Measurements from ENCODE around the gene SAP25. TPM values are rescaled to one million over a fixed set of nuclear protein-coding genes. Genes with fewer than 3 reads are reported as not detected.

The SAP25 gene
- total and polyA plus RNA-seq, 9 donors, result 3.2 to 10.1 (median 6.8) TPM; not detected in 1

DNA sequence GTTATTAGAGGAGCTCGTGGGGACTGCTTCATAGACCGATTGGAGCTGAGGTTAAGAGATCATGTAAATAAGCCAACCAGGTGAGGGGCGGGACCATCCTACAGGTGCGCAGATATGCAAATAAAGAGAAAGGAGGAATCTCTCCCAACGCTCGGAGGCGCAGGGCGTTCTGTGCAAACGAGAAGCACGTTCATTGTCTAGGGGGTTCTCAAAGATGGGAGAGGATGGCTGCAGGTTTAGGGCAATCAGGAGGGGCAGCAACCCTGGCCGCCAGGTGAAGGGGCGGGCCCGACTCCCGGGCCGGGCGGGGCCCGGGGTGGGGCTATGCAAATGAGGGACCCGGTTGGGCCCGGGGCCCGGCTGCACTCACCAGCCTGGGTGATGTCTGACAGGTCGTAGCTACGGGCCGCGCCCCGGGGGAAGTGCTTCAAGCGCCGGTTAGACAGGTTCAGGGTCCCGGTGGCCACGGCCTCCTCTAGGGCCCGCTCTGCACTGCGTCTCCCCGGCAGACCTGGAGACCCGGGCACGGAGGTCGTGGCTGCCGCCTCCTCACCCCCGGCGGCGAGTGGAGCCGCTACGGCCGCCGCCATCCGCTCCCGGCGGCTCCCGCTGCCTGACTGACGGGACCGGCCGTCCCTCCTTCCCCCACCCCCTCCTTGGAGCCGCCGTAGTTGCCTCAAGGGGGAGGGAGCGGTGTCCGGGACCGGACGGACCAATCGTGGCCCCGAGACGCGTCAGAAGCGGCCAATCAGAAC is 12.0 kb upstream of the SAP25 start, which contains the start of gene LRCH4:
LRCH4 (minus strand) TSS at position 619 of the 755 bp plus-strand sequence; CDS start at position 590, 29 bp downstream.
- WGBS, 3 donors, result 0 to 1% (median 0%) methylated on average over 54 to 61 of the region's 61 CpGs
- TF ChIP-seq, protein P1, sequence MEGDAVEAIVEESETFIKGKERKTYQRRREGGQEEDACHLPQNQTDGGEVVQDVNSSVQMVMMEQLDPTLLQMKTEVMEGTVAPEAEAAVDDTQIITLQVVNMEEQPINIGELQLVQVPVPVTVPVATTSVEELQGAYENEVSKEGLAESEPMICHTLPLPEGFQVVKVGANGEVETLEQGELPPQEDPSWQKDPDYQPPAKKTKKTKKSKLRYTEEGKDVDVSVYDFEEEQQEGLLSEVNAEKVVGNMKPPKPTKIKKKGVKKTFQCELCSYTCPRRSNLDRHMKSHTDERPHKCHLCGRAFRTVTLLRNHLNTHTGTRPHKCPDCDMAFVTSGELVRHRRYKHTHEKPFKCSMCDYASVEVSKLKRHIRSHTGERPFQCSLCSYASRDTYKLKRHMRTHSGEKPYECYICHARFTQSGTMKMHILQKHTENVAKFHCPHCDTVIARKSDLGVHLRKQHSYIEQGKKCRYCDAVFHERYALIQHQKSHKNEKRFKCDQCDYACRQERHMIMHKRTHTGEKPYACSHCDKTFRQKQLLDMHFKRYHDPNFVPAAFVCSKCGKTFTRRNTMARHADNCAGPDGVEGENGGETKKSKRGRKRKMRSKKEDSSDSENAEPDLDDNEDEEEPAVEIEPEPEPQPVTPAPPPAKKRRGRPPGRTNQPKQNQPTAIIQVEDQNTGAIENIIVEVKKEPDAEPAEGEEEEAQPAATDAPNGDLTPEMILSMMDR (IDR thresholded peaks at IDR 0.05), result peak in 2 of 3 donors; percentile 29 to 41
- TF ChIP-seq EP300 (IDR thresholded peaks at IDR 0.05) (no peak), POLR2A (IDR thresholded peaks at IDR 0.05) (peak; percentile 100)
- peak within 1 kb of the TSS; percentile 65 to 86 for H3K27ac ChIP-seq
- peak within 1 kb of the TSS; percentile 83 for H3K4me3 ChIP-seq
- H3K36me3 ChIP-seq, result no peaks in the 10 kb centered on the region
- intact Hi-C loops (cut with DNase I), result loop anchor here in 2 of 4 donors (2.0 to 10.0 kb wide), 3 partner anchors 19 to 269 kb away; partner anchors contain the start of genes MOSPD3 (in 1 of the 2) and SLC12A9 (in 1 of the 2)
- no peaks in the 10 kb centered on the region for H3K27me3 ChIP-seq
- DNase-seq, result no peak
- peaks cover 14% of the 10 kb centered on the region for H3K4me1 ChIP-seq (ENCODE audit: insufficient read depth)
- H3K9me3 ChIP-seq, result no peaks in the 10 kb centered on the region

DNA sequence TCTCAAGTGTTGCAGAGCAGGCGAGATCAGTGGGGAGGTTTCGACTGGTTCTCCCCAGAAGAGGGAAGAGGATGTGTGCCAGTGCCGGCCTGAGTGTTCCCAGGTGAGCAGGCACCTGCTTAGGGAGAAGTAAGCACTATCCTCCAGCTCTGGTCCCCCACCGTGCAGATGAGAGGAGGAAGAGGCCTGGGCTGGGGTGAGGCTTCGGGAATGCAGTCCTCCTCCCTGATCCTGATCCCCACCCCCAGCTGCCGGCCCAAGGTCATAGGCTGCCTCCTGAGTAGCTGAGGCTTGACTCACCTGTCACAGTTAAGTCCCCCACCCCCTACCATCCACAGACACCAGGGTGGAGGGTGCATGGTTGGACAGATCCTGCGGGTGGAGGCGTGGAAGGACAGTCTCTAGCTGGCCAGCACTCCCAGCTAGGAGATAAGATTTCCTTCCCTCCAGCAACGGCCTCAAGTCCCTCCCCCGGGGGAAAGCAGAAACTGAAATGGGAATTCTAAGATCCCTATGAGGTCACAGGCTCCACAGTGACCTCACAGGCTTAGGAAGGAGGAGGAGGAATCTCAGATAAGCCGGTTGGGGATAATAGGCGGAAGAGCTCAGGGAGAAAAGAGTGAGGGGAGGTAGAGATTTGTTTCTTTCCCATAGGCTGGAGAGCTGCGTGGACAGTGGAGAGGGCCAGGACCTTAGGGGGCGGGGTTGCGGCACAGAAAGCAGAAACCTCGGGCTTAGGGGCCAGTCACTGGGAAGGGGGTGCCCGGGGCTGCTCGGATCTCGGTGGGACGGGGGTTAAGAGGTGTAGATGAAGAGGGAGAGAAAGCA is 11.2 kb upstream of the SAP25 start:
- H3K4me3 ChIP-seq, result peak overlapping the region; percentile 80
- H3K27me3 ChIP-seq, result no peaks in the 10 kb centered on the region
- WGBS, 3 donors, result 2 to 4% (median 3%) methylated on average over 20 of the region's 20 CpGs
- no peak for TF ChIP-seq EP300 (IDR thresholded peaks at IDR 0.05)
- TF ChIP-seq POLR2A (IDR thresholded peaks at IDR 0.05), result no peak
- TF ChIP-seq, protein P1 (IDR thresholded peaks at IDR 0.05), result no peak
- no peaks in the 10 kb centered on the region for H3K9me3 ChIP-seq
- no peaks in the 10 kb centered on the region for H3K36me3 ChIP-seq
- peak overlapping the region; percentile 65 to 86 for H3K27ac ChIP-seq
- intact Hi-C loops (cut with DNase I), result loop anchor here in 1 of 4 donors (5.0 to 10.0 kb wide), 2 partner anchors 97 to 270 kb away; partner anchors contain the start of gene SLC12A9
- DNase-seq, result peak in 4 of 5 donors; percentile 69 to 79 (median 70)
- peaks cover 14% of the 10 kb centered on the region for H3K4me1 ChIP-seq (ENCODE audit: insufficient read depth)

DNA sequence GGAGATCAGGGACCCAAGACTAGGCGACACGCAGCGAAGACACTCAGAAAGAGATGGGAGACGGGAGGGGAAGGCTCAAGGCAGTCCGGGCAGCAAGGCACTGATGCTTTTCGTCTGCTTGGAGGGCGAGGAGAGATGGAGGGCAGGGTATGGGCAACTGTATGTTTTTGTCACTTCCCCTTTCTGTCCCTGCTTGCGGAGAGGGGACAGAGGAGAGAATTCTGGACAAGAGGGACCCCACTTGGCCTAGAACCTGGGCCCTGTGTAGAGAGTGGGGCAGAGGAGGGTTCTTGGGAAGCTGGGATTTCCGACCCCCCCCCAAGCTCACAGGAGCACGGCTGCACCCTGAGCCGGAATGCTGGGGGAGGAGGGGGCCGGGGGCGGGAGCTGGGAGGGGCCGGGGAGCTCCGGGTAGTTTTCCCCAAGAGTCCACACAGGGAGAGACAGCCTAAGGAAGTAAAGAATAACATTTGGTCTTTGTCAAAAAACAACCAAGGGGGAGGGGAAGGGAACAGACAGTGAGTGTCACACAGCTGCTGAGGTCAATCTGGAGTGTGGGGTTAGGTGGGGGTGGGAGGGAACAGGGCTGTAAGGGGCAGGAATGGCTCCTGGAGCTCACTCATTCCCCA is 10.5 kb upstream of the SAP25 start:
- peaks cover 14% of the 10 kb centered on the region for H3K4me1 ChIP-seq (ENCODE audit: insufficient read depth)
- peak overlapping the region; percentile 62 to 86 for H3K27ac ChIP-seq
- H3K27me3 ChIP-seq, result no peaks in the 10 kb centered on the region
- 23 to 29% (median 23%) methylated on average over 15 of the region's 15 CpGs for WGBS, 3 donors
- no peaks in the 10 kb centered on the region for H3K9me3 ChIP-seq
- intact Hi-C loops (cut with DNase I), result loop anchor here in 1 of 4 donors (5.0 to 10.0 kb wide), 2 partner anchors 98 to 271 kb away; partner anchors contain the start of gene SLC12A9
- DNase-seq, result peak in 3 of 5 donors; percentile 29 to 45 (median 39)
- H3K36me3 ChIP-seq, result no peaks in the 10 kb centered on the region
- H3K4me3 ChIP-seq, result peak overlapping the region; percentile 80
- TF ChIP-seq EP300 (IDR thresholded peaks at IDR 0.05) (no peak), POLR2A (IDR thresholded peaks at IDR 0.05) (no peak)
- TF ChIP-seq, protein P1 (IDR thresholded peaks at IDR 0.05), result no peak
